ENCODE results near the gene CBX4.

The CBX4 gene

DNA sequence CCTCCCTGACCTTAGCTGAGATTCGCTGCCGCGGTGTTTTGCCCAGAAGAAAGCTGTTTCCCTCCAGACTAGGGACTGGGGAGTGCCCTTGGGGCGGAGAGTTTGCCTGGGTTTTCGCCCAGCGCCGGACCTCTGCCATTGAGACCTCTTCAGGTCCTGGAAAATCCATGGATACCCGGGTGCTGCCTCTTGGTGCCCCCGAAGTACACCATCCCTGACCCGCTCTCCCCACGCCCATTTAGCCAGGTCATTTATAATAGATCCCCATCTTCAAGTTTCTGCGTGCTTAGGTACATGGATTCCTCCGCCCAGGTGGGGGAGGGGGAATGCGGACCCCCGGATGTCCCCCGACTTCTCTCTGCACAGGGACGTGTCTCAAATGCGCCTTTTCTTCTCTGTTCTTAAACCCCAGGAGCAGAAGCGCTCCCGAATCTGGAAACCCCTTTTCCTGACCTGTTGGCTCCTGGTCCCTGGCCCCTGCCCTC is 27.3 kb downstream of the CBX4 start:
- DNase-seq (ENCODE audit: low read depth in 2 of 2) = no peak

DNA sequence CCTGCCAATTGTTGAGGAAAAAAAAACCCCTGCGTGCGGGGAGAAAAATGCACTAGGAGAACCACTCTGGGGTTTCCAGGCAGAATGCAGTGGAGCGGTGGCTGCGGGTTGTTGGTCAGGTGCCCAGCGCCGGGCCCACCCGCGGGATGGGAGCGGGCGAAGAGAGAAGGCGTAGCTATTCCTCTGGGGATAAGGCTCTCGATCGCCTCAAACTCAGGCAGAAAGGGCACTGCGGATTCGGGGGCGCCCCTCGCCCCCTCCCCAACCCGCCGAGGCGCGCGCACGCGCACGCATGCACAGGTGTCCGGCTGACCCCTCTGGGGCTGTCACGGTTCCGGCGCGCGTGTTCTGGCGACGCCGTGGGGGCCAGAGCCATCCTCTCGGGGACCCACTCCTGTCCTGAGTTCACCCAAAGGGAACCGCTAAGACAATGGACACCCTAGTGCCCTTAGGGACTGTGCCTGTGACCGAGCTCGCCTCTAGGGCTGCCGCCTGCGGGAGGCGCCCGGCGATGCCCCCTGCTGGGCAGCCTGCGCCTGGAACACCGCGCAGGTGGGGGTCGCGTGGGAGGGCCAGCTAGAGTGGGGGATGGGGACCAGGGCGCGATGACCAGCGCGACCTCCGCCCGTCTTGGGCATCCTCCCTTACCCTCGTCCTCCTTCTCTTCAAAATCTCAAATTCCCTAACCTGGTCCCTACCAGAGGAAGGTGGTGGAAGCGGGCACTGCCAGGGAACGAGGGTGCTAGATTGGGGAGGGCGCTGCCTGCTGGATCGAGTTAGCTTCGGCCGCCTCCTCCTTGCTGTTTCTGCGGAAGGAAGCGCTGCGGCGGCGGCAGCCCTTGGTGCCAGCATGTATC is 28.0 kb downstream of the CBX4 start:
- no peak for DNase-seq (ENCODE audit: low read depth in 2 of 2)

DNA sequence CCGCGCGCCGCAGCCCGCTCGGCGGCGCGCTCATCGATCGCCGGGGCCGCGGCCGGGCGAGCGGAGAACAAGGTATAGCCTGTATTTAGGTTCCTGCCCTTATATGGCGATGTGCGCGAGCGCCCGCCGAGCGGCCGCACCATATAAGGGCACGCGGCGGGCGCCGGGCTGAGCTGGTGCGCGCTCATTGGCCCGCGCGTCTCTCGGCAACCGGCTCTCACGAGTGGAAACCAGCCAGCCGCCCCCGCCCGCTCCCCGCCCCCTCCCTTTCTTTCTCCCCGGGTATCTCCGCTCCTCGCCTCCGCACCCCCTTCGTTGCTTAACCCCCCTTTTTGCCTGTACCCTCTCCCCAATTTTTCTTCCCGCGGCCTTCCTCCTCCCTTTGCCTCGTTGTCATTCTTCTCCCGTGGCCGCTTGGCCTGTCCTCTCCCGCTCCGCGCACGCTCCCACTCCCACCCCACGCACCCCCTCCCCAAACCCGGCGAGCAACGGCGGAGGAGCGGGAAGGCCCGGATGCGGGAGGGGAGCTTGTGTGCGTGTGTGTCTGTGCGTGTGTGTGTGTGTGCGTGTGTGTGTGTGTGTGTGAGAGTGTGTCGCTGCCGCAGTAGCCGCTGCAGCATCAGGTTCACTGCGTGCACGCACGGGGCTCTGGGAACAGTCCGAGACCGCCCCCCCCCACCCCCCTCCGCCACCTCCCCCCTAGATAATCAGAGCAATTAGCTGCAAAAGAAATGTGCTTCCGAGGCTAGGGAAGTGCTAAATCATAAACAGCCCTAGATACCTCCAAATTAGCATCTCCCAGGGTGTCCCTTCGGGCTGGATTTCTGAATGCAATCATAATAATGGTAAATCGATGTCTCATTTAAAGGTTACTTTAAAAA is 28.9 kb downstream of the CBX4 start:
- peak; percentile 44 to 57 for DNase-seq (ENCODE audit: low read depth in 2 of 2)

DNA sequence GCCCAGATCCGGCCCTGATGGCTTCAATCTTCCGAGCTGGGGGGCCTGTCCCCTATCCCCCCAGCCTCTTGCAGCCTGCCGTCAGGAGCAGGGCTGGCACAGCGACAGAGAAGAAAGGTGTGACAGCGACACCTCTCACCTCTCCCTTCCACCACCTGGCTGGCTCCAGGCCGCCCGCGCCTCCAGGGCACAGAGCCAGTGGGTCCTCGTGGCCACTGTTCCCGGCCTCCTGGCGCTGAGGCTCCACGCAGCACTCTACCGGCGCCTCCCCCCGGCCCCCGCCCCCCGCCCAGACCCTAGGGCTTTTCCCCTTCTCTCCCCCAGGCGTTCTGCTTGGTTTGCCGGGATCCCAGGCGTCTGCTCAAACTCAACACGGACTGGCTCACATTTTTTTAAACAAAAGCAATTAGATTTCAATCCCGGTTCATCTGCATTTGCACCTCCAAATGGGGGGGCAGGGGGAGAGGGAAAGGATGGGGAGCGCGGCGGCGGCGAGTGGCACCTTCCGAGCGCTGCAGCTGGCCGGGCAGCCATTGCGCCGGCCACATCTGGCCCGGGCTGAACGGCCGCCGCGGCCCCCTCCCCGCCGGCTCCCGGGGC is 29.6 kb downstream of the CBX4 start:
- no peak for DNase-seq (ENCODE audit: low read depth in 2 of 2)

DNA sequence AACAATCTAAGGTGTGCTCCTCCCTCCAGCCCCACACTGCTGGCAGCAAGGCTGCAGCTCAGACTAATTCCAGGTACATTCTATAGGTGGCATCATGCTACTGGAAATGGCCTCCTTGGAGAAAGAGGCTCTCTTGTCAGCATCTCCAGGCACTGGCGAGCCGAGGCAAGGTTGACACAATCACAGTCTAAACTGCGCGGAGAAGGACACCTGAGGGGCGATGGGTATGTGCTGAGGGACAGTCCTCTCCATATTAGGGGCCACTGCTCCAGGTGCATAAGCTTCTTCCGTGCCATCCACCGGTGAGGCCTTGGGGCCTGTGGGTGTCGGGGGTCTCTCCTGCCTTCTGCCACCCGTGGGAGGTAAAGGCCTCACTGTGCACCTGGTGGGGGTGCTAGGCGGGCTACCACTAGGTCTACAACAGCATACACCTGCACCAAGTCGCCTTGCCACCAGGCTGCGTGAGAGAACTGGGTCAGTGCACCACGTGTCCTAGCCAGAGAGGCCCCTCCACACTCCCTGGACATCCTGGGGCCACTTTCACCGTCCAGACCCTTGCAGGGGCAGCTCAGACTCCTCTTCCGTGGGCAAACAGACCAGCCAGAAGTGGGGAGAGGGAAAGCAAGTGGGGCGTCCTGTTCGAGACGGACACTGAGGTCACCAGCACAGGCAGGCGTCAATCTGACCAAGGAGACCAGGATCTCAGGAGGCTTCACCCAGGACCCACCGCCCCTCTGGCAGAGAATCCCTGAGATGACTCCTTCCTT is 30.3 kb downstream of the CBX4 start:
- no peak for DNase-seq (ENCODE audit: low read depth in 2 of 2)

DNA sequence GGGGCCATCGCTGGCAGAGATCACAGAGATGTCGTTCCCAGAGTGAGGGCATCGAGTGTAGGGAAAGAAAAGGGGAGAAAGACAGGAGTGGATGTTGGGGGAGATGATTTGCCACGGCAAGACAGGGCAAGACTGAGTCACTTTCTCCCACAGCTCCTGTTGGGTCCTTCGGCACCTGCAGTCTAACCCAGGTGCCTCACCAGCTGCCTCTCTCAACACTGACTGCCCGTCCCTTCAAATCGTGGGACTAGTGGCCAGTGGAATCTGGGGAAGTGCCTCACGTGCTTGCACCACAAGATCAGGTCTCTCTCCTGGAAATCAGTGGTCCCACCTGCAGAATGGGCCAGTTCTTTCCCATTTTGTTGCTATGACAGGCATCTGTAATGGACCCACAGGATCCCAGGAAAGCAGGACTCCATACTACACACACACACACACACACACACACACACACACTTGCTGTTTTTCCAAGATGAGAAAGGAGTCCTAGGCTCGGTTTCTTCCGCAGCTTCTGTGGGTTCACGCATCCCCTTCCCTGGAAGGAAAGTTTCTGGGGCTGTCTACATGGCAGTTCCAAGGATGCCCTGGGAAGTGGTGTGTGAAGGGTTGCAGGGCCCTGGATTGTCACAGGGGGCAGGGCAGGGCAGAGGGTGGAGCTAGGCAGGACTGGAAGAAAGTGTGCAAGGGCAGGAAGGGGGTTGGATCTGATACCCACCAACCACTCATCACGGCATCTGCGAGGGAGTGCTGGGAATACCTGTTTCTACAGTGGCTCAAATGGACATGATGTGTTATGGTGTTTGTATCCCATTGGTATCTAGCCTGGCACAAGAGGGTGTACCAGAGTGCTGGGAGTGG is 32.1 kb downstream of the CBX4 start:
- no peak for DNase-seq (ENCODE audit: low read depth in 2 of 2)

DNA sequence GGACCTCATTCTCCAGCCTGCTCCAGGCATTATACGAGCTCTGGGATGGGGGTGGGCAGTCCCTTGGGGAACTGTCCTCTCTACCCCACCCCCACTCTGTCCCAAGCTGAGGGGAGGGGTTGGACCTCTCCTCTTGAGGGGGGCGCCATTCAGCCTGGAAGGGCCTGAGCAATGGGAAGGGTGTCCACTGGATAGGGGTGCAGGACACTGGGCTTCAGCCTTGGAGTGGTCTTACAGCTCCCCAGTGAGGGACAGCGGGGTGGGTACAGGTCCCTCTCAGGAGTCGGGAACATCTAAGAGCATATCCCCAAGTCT is 32.8 kb downstream of the CBX4 start:
- DNase-seq (ENCODE audit: low read depth in 2 of 2) = no peak

DNA sequence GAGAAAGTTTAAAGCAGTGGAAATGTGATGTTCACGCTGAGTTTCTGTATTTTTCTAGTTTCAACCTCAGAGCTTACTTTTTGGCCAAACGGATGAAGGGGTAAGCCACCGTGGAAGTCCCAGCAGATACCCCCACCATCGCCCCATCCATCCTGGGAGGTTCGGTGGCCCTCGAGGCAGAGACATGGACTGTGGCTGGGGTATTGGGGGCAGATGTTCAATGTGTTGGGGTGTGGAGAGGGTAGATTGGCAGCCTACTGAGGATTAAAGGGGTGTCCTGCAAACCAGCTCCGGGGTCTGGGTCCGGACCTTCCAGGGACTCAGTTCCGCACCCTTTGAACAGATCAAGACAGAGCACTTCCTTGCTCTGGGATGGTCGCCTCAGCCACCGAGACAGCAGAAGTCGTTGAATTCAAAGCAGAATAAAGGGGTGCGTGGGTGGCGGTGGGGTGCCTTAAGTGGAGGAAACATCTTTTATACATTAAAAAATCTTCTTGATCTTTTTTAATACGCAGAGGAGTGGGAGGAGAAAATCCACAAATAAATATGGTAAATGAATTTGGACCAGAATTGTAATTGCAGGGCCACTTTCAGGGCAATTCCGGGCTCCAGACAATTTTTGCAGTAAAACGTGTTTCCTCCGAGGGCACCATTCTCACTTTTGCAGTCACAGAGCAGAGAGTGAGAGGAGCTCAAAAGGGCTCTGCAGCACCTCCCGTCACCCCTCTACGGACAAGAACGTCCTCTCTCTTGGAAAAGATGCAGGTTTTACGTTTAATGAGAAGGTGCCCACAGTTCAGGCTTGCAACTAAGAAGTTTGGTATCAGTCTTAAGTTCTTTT is 34.2 kb downstream of the CBX4 start:
- no peak for DNase-seq (ENCODE audit: low read depth in 2 of 2)

DNA sequence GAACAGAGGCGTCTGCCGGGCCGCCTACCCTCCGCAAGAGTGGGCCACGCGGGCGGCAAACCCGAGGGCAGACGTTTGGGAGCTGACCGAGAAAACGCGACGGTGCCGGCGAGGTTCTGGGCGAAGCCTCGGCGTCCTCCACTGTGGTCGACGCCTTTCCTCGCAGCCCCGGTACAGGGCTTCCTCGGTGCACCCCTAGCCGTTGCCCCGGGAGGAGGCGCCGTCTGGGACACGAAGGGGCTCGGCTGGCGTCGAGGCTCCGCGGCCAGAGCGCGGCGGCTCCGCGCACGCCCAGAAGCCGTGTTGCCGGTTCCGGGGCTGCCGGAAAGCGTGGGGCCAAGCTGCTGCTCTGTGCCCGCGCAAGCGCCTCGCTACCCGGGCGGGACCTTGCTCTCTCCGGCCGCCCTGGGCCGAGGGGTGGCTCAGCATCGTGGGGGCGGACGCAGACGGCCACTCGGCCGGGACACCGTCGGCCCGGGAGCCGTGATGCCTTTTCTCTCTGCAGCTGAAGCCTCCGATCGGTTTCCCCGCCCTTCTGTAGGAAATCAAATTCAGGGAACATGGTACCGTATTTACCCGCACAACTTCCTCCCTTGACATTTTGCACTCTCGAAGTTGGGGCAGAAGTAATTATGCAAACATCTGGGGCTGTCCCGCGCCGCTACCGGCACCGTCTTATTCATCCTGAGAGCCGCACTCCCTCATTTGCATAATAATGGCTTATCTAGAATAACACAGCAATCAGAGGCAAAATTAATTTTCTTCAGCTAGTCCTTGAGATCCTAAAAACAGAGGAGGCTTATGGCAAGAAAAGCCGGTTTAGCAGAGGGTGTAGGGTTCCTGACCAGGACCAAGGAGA is 35.0 kb downstream of the CBX4 start:
- no peak for DNase-seq (ENCODE audit: low read depth in 2 of 2)

DNA sequence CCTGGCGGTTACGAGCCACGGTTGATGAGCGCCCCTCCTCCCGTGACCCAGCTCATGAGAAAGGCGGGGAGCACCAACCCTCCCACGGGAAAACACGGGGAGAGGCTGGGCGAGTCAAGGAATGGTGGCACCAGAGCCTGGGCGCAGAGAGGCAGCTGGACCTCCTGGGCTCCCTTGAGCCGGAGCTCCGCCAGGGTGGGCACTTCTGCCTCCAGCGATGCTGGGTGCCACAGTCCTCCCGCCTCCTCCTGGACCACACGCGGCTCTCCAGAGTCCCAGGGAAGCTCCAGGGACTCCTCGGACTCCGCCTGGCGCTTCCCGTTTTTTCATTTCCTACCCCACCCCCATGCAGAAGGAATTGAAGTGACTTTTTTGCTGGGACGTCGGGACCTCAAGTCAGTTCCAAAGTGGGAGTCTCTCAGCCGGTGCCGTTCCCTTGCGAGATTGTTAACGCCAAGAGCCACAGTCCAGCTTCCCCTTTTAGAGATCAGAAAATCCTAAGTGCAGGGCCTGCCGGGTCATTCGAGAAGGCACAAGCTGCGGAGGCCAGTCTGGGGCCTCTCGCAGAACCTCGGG is 35.7 kb downstream of the CBX4 start:
- DNase-seq (ENCODE audit: low read depth in 2 of 2) = no peak

DNA sequence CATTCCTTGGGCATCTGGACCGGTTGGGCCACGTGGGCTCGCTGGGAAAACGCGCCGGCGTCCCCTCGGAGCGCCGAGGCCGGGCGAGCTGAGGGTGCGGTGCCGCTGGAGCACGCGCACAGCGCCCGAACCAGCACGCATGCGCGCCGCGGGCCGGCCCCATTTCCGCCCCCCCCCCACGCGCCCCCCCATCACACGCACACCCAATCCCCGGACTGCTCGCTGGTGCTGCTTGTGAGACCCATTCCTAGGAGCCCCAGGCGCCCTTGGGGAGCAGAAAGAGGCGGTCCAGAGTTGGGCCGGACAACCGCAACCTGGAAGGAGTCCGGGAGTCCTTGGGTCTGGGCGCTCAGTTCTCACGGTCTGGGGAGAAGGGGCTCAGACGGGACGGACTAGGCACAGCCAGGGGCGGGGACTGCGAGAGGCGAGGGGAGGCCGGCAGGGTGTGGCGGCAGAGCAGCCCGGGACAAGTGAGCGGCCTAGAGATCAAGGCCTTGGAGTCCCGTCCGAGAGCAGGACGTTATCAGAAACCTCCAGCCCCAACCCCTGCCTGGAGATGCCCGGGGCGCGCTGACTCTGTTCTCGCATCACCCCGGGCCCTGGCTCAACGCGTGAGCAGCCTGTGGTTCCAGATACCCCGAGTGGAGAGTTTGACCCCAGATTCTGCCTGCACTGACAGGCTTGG is 36.4 kb downstream of the CBX4 start:
- DNase-seq (ENCODE audit: low read depth in 2 of 2) = no peak

DNA sequence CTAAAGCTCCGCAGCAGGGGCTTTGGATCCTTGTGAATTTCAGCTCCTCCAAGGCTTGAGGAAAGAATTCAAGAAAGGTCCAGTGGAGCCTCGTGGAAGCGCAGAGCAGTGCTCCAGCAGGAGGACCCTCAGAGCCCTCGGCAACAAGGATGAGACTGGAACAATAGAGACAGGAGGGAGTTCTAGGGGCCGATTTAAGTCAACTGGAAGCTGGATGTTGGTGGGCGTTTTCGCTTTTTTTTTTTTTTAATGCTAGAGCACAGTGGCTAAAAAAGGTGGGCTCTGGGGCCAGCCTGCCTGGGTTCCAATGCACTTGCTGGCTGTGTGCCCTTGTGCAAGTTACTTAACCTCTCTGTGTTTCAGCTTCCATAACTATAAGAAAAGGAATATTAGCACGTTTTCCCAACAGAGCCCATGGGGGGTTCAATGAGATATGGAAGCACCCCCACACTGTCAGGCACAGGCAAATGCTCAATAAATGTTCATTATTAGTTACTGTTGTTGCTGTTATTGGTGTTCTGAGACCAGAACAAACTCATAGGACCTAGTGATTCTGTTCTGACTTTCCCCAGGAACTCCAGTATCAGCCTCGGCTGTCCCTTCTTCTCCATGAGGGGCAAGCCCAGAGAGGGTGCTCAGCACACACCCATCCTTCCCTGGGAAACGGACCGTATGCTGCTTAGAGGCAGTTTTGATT is 37.1 kb downstream of the CBX4 start:
- DNase-seq (ENCODE audit: low read depth in 2 of 2) = no peak

DNA sequence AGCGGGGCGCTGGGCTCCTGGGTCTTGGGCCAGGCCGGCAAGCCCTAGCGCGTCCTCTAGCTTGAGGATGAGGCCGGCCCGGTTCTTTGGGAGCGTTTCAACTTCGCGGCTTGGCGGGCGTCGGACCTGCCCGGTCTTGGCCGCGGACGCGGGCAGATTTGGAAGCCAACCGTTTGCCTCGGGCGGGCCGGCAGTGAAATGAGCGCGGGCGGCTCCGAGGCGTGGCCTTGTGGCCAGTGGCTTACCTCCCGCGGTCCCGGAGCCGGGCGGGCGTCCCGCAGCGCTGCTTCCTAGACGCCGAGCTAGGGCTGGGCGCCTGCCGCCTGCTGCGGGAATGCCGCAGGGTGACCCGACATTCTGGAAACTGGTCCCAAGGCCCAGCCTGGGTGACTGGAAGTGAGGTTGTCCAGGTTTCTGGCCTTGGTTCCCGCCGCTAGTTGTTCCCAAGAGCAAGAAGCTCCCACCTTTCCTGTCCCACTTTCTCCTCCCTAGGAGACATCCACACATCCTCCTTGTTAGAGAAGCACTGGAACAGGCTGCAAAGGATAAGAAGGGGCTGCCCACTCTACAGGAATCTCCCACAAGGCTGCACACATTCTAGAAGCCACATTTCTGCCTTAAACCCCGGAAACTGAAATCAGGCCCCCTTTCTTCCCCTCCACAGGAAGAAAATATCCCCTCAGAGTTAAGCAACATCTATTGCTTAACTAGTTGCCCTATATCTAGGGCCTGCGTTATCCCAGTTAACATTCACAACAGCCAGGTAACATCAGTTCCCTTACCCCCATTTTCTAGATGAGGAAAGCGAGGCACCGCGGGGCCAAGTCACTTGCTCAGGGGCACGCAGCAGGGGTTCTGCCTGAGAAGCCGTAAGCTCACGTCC is 37.8 kb downstream of the CBX4 start:
- DNase-seq (ENCODE audit: low read depth in 2 of 2) = no peak

DNA sequence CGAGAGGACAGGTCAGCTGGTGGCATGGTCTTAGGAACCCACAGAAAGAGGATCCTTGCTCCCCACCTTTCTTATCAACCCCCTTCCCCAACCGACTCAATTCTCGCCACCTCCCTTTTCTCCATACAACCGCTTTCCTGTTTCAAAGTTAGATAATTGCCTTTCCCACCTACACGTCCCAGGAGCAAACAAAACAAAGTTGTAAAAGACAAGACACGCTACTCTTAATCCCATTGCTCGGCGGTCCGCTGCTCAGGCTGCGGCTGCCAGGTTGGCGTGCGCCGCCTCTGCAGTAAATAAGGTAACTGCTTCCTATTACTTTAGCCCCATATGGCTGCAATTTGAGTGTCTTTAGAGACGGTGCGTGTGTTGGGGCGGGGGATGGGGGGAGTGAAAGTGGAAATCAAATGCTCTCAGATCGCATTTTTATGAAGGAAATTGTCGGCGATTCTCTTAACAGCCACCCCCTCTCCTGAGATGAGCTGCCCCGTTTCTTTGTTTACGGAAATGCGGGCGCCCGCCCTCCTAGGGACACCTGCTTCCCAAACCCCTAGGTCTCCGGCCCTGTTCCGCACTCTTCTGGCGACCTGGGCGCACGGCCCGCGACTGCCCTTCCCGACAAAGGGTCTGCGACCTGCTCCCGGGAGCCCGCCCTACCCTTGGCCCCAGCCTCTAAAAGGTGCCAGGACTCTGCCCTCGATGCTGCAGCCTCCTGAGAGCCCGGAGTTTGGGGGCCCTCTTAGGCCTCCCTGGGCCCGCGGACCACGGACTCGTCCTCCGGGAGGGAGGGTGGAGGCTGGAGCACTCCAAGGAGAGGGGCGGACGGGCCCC is 38.7 kb downstream of the CBX4 start:
- DNase-seq (ENCODE audit: low read depth in 2 of 2) = no peak

DNA sequence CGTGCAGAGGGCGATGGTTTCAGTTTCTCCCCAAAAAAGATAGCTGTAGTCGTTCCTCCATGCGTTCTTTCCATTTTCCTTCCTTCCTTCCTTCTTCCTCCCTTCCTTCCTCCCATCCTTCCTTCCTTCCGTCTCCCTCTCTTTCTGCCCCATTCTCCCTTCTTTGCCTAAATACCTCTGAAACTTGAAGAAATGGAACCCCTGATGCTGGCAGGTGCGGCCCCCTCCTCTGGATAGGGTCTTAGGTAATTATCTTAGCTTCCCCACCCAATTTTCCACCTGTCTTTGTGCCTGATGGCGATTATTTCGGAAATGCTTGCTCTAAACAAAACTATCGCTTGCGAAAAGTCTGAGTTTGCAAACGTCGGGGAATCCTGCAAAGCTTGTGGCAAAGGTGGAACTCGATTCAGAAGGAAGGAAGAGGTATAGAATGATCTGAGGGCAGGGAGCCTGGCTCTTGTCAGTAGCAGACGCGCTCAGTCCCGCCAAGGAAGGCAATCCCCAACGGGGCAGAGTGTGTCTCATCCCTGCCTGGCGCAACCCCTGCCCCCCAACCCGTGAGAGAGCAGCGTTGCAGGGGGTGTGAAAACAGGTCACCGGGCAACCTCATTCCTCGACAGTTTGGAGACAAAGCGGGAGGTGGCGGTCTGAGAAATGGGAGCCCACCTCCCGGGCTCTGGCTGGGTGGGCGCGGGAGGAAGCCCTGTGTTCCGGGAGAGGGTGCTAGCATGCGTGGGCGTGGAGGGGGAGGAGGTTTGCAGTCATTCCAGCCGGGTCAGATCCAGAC is 39.5 kb downstream of the CBX4 start:
- no peak for DNase-seq (ENCODE audit: low read depth in 2 of 2)
